GM12875 (cell line): ENCODE data around the gene APEH.
A peak's percentile ranks its signal among the peaks of the same experiment; 100 is the strongest.

ENCODE experiments used
- H3K4me3 ChIP-seq: one replicate; pipeline ENCODE4 v1.5.1; 2011; ENCODE audit warnings: low read depth, low read length, control low read depth
- CTCF ChIP-seq: IDR thresholded peaks from 2 replicates; pipeline ENCODE4 v1.5.1; 2011; ENCODE audit warnings: low read depth, mild to moderate bottlenecking, control low read depth, inconsistent platforms, low read length, moderate library complexity, borderline replicate concordance; ENCODE audit not compliant: insufficient read depth

Gene APEH

GRCh38 chr3:49673715-49674496 is at the start of gene APEH:
Gene APEH, plus strand, starts transcription at chr3:49674351. Its CDS starts 51 bp downstream, at chr3:49674402.
- peak within 1 kb of the TSS; percentile 83 for H3K4me3 ChIP-seq
- no peak for TF ChIP-seq CTCF

- no peak overlapping the region for H3K4me3 ChIP-seq
- TF ChIP-seq CTCF, result no peak
Observed at GRCh38 chr3:49625071-49625470, 49.1 kb upstream of the APEH start.

DNA sequence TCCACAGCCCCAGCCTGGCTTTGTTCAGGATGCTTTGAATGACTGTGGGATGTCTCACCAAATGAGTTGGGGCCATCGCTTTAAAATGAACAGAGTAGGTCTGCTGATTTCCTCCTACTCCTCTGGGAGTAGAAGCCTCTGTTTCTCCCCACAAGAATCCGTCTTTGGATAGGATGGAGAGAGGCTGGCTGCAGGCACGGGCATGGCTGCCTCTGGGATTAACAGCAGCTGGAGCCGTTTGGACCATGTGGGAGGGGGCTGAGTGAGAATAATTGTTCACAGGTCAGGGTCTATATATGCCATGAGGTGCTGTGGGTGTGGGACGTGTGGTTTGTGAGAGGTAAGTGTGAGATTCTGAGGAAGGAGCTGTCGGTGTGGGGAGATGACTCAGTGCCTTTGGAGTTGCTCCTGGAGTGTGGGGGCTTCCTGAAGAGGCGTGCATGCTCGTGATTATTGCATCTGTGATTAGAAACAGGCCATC is 48.0 kb upstream of the APEH start:
- TF ChIP-seq CTCF, result no peak
- no peak overlapping the region for H3K4me3 ChIP-seq

- TF ChIP-seq CTCF, result no peak
- no peak overlapping the region for H3K4me3 ChIP-seq
Observed at GRCh38 chr3:49626796-49627195, 47.4 kb upstream of the APEH start.

DNA sequence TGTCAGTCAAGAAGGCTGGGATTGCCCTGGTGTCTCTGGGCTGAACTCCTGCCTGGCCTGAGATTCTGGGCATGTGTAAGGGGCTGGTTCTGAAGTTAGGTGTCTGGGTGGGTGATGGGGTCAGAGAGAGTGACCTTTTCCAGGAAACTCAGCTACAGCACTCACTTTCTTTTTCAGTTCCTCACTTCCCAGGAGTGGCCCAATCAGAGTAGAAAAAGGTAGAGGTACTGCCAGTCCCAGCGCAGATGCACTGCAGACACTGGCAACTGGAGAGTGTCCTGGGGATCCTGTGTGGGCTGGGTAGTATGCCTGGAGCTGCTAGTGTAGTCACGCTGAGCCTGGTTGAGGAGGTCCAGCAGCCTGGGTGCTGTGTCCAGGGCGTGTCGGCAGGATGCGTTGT is 46.5 kb upstream of the APEH start:
- TF ChIP-seq CTCF, result no peak
- H3K4me3 ChIP-seq, result no peak overlapping the region

GRCh38 chr3:49628249-49628648 is 45.9 kb upstream of the APEH start:
- no peak overlapping the region for H3K4me3 ChIP-seq
- no peak for TF ChIP-seq CTCF

GRCh38 chr3:49629451-49629850 is 44.7 kb upstream of the APEH start:
- no peak for TF ChIP-seq CTCF

More at GRCh38 chr3:49629451-49629850, 44.7 kb upstream of the APEH start:
- no peak overlapping the region for H3K4me3 ChIP-seq
